HL-60 (cell line): Measurements from ENCODE around the gene FAM167B.

Source experiments
- CTCF ChIP-seq: IDR thresholded peaks from one replicate; pipeline ENCODE4 v1.5.1; 2011; ENCODE audit warnings: low read length, control low read depth, inconsistent platforms; ENCODE audit not compliant: insufficient read depth
- POLR2AphosphoS5 ChIP-seq: IDR thresholded peaks from 2 replicates; pipeline ENCODE4 v1.6.1; 2012; ENCODE audit warnings: low read depth
- REST ChIP-seq: IDR thresholded peaks from 2 replicates; pipeline ENCODE4 v1.6.1; 2012; ENCODE audit warnings: low read depth; ENCODE audit not compliant: insufficient replicate concordance

GRCh38 chr1:32246888-32247273 is at the start of gene FAM167B:
- TF ChIP-seq CTCF: no peak
- no peak for TF ChIP-seq POLR2AphosphoS5
- TF ChIP-seq REST: no peak
